Measurements from ENCODE around the gene CAPN3.

CAPN3 gene

DNA sequence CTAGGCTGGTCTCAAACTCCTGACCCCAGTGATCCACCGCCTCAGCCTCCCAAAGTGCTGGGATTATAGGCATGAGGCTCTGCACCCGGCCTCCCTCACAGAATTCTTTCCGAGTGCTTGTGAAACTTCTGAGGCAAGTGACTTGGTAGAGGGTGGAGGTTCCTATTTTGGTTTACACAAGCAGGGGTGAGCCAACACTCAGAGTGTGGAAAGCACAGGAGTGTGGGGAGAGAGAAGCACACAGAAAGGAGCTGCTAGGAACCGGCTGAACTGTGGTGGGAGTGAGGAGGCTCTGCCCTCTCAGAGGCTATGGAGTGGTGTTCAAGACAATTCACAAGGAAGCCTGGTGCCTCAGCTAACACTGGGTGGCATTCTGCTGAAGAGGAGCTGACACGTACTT lies 7.7 kb downstream of the CAPN3 start:
- peak; percentile 84 to 97 for DNase-seq (ENCODE audit: low read depth in 1 of 2, low spot score in 1 of 2)
- H3K27me3 ChIP-seq (ENCODE audit: insufficient read depth, poor library complexity, severe bottlenecking): no peaks in the 10 kb centered on the region
- no peak overlapping the region for H3K4me3 ChIP-seq (replicated peaks; ENCODE audit: insufficient read depth, low read length)
- H3K27ac ChIP-seq (replicated peaks): peak overlapping the region; percentile 66
- TF ChIP-seq SPI1 (IDR thresholded peaks at IDR 0.05; ENCODE audit: borderline replicate concordance, low read depth): peak; percentile 46; the same call in 1 of the 2 replicates
- TF ChIP-seq, protein P1, sequence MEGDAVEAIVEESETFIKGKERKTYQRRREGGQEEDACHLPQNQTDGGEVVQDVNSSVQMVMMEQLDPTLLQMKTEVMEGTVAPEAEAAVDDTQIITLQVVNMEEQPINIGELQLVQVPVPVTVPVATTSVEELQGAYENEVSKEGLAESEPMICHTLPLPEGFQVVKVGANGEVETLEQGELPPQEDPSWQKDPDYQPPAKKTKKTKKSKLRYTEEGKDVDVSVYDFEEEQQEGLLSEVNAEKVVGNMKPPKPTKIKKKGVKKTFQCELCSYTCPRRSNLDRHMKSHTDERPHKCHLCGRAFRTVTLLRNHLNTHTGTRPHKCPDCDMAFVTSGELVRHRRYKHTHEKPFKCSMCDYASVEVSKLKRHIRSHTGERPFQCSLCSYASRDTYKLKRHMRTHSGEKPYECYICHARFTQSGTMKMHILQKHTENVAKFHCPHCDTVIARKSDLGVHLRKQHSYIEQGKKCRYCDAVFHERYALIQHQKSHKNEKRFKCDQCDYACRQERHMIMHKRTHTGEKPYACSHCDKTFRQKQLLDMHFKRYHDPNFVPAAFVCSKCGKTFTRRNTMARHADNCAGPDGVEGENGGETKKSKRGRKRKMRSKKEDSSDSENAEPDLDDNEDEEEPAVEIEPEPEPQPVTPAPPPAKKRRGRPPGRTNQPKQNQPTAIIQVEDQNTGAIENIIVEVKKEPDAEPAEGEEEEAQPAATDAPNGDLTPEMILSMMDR (IDR thresholded peaks at IDR 0.05; ENCODE audit: insufficient read depth, low read length): no peak
- peak; percentile 63 for TF ChIP-seq POLR2AphosphoS5 (IDR thresholded peaks at IDR 0.05; ENCODE audit: low read depth)

DNA sequence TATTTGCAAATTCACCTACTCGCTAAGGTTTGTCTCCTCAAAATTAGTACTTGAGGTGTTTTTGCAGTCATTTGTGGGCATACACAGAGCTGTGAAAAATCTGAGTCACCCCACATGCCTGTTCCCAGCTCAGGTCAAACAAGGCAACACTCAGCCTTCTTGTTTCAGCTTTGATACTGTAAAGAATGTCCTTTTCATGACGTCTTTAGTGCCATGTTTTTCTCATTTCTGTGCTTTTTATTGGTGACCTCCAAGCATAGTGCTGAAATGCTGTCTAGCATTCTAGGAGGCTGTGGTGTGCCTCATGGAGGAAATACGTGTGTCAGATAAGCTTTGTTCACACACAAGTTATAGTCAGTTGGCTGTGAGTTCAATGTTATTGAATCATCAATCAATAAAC lies 8.8 kb downstream of the CAPN3 start:
- no peak for DNase-seq (ENCODE audit: low read depth in 1 of 2, low spot score in 1 of 2)
- Histone ChIP-seq H3K27me3 (ENCODE audit: insufficient read depth, poor library complexity, severe bottlenecking) (no peaks in the 10 kb centered on the region), H3K4me3 (replicated peaks; ENCODE audit: insufficient read depth, low read length) (no peak overlapping the region), H3K27ac (replicated peaks) (peak overlapping the region; percentile 66)
- TF ChIP-seq, protein P1 (IDR thresholded peaks at IDR 0.05; ENCODE audit: insufficient read depth, low read length): no peak
- TF ChIP-seq GABPA (IDR thresholded peaks at IDR 0.05; ENCODE audit: low read depth) (no peak), SPI1 (IDR thresholded peaks at IDR 0.05; ENCODE audit: borderline replicate concordance, low read depth) (no peak), POLR2AphosphoS5 (IDR thresholded peaks at IDR 0.05; ENCODE audit: low read depth) (no peak)
- TF ChIP-seq, protein P2, sequence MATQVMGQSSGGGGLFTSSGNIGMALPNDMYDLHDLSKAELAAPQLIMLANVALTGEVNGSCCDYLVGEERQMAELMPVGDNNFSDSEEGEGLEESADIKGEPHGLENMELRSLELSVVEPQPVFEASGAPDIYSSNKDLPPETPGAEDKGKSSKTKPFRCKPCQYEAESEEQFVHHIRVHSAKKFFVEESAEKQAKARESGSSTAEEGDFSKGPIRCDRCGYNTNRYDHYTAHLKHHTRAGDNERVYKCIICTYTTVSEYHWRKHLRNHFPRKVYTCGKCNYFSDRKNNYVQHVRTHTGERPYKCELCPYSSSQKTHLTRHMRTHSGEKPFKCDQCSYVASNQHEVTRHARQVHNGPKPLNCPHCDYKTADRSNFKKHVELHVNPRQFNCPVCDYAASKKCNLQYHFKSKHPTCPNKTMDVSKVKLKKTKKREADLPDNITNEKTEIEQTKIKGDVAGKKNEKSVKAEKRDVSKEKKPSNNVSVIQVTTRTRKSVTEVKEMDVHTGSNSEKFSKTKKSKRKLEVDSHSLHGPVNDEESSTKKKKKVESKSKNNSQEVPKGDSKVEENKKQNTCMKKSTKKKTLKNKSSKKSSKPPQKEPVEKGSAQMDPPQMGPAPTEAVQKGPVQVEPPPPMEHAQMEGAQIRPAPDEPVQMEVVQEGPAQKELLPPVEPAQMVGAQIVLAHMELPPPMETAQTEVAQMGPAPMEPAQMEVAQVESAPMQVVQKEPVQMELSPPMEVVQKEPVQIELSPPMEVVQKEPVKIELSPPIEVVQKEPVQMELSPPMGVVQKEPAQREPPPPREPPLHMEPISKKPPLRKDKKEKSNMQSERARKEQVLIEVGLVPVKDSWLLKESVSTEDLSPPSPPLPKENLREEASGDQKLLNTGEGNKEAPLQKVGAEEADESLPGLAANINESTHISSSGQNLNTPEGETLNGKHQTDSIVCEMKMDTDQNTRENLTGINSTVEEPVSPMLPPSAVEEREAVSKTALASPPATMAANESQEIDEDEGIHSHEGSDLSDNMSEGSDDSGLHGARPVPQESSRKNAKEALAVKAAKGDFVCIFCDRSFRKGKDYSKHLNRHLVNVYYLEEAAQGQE (IDR thresholded peaks at IDR 0.05; ENCODE audit: insufficient replicate concordance, low read depth): no peak

DNA sequence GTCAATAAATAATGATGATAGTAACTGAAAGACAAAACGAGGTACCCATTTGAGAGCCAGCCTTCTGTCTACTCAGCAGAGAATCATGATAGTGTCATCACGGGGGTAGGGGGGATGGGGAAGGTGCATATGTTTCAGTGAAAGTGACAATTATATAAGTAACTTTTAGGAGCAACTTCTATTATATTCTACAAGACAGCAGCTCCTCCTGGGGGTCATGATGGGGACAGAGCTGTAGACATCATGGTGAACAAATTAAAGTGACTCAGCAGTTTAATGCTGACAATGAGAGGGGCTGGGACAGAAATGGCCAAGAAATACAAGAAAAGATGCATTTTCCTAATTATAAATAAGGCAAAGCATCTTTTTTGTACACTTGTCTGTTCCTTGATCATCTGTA lies 11.8 kb downstream of the CAPN3 start:
- Histone ChIP-seq H3K27ac (replicated peaks) (peak overlapping the region; percentile 31), H3K4me3 (replicated peaks; ENCODE audit: insufficient read depth, low read length) (no peak overlapping the region), H3K27me3 (ENCODE audit: insufficient read depth, poor library complexity, severe bottlenecking) (no peaks in the 10 kb centered on the region)
- DNase-seq (ENCODE audit: low read depth in 1 of 2, low spot score in 1 of 2): peak; percentile 21 to 65
- TF ChIP-seq POLR2AphosphoS5 (IDR thresholded peaks at IDR 0.05; ENCODE audit: low read depth) (no peak), GABPA (IDR thresholded peaks at IDR 0.05; ENCODE audit: low read depth) (no peak), SPI1 (IDR thresholded peaks at IDR 0.05; ENCODE audit: borderline replicate concordance, low read depth) (no peak)
- TF ChIP-seq, protein P1 (IDR thresholded peaks at IDR 0.05; ENCODE audit: insufficient read depth, low read length): no peak

DNA sequence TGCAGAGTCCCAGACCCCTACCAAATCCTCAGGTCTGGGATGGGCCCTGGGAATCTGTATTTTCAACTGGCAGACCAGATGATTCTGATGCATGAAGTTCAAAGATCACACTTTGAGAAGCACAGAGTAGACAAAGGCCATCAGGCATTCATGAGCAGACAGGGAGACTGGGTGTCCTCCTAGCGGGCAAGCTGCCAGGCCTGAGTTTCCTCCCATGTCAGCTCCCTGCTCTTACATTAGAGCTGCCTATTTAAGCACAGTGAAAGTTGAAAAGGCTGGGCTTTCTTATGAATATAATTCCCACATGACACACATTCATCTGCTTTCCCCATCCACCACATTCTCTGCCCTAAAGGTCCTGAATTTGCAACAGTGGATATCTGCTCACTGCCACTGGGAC lies 14.0 kb downstream of the CAPN3 start:
- TF ChIP-seq GABPA (IDR thresholded peaks at IDR 0.05; ENCODE audit: low read depth): no peak
- no peak for TF ChIP-seq SPI1 (IDR thresholded peaks at IDR 0.05; ENCODE audit: borderline replicate concordance, low read depth)
- no peak for TF ChIP-seq POLR2AphosphoS5 (IDR thresholded peaks at IDR 0.05; ENCODE audit: low read depth)
- TF ChIP-seq, protein P2 (IDR thresholded peaks at IDR 0.05; ENCODE audit: insufficient replicate concordance, low read depth): no peak
- TF ChIP-seq, protein P1 (IDR thresholded peaks at IDR 0.05; ENCODE audit: insufficient read depth, low read length): no peak
- no peak for DNase-seq (ENCODE audit: low read depth in 1 of 2, low spot score in 1 of 2)
- Histone ChIP-seq H3K27ac (replicated peaks) (no peak overlapping the region), H3K4me3 (replicated peaks; ENCODE audit: insufficient read depth, low read length) (no peak overlapping the region), H3K27me3 (ENCODE audit: insufficient read depth, poor library complexity, severe bottlenecking) (no peaks in the 10 kb centered on the region)

All from HL-60 (cell line).